WTC11 (cell line): ENCODE results near the gene LPP.

Experiments used
- MAX ChIP-seq: sonication (generic); formaldehyde crosslinking; IDR thresholded peaks from 2 replicates; pipeline ENCODE4 v1.8.0; 2022; ENCODE audit warnings: mild to moderate bottlenecking, missing genetic modification reagents
- ZNF121 ChIP-seq: sonication (generic); formaldehyde crosslinking; IDR thresholded peaks from 2 replicates; pipeline ENCODE4 v1.8.0; 2023; ENCODE audit warnings: missing genetic modification reagents

DNA sequence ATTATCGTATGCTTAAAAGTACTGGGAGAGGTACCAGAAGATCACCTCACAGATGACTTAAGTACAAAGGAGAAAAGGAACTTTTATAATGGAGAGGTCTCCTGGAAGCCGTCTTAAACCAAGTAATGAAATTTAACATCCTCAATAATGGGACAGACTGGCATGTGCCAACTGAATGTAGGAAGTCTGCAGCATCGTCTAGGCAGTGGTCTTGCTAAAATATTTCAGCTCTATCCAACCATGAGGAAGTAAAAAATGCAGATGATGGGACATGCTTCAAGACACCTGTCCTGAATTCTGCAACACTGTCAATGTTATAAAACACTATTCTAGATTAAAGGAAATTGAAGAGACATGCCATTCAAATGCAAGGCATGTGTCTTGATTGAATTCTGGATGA lies 559.0 kb downstream of the LPP start:
- TF ChIP-seq MAX (CRISPR knock-in tag) (no peak), ZNF121 (CRISPR knock-in tag) (no peak)
